HepG2 (cell line): ENCODE measurements around the gene NAGS. TPM values are rescaled to one million over a fixed set of nuclear protein-coding genes. Genes with fewer than 3 reads are reported as not detected.
A peak's percentile ranks its signal among the peaks of the same experiment; 100 is the strongest.

Experiments used
- AHR ChIP-seq: IDR thresholded peaks from 2 replicates; pipeline ENCODE4 v1.6.1; 2018; ENCODE audit warnings: missing genetic modification reagents, missing compliant biosample characterization
- ATF7-NPFF ChIP-seq: sonication (generic); formaldehyde crosslinking; IDR thresholded peaks from 2 replicates; pipeline ENCODE4 v1.8.1; 2023; ENCODE audit warnings: mild to moderate bottlenecking, low read depth, missing genetic modification reagents, moderate library complexity
- CREB1 ChIP-seq, 2 experiments: fragments of 450-650 bp in 1 of 2; IDR thresholded peaks; 2 replicates each; pipeline ENCODE4 v1.6.1; 2016 to 2017; ENCODE audit warnings: control low read depth in 1 of 2, mild to moderate bottlenecking in 1 of 2, missing compliant biosample characterization in 1 of 2, missing genetic modification characterization in 1 of 2
- FIP1L1 ChIP-seq: fragments of 200-400 bp; formaldehyde crosslinking; IDR thresholded peaks from 2 replicates; pipeline ENCODE4 v1.6.1; 2018; ENCODE audit warnings: low read depth, mild to moderate bottlenecking, low read length, moderate library complexity, borderline replicate concordance; ENCODE audit not compliant: insufficient read depth
- FOXK1 ChIP-seq: sonication (generic); formaldehyde crosslinking; IDR thresholded peaks from 2 replicates; pipeline ENCODE4 v1.4.0; 2020; ENCODE audit warnings: low read depth, missing genetic modification reagents, borderline replicate concordance
- HBP1 ChIP-seq: IDR thresholded peaks from 2 replicates; pipeline ENCODE4 v1.6.1; 2016; ENCODE audit warnings: low read depth, control low read depth
- NFATC3 ChIP-seq: sonication (generic); formaldehyde crosslinking; IDR thresholded peaks from 2 replicates; pipeline ENCODE4 v1.5.1; 2020; ENCODE audit warnings: mild to moderate bottlenecking, missing genetic modification reagents
- NFKB2 ChIP-seq: sonication (generic); formaldehyde crosslinking; IDR thresholded peaks from 2 replicates; pipeline ENCODE4 v1.4.0; 2020; ENCODE audit warnings: missing genetic modification reagents, borderline replicate concordance
- NFRKB ChIP-seq: fragments of 450-650 bp; IDR thresholded peaks from 2 replicates; pipeline ENCODE4 v1.6.1; 2017
- NRL ChIP-seq: sonication (generic); formaldehyde crosslinking; IDR thresholded peaks from 2 replicates; pipeline ENCODE4 v1.5.0; 2020; ENCODE audit warnings: missing genetic modification reagents, mild to moderate bottlenecking, moderate library complexity, borderline replicate concordance
- RARG ChIP-seq: sonication (generic); formaldehyde crosslinking; IDR thresholded peaks from 2 replicates; pipeline ENCODE4 v1.4.0; 2020; ENCODE audit warnings: low read depth, mild to moderate bottlenecking, missing genetic modification reagents
- SMARCC2 ChIP-seq: fragments of 450-650 bp; IDR thresholded peaks from 2 replicates; pipeline ENCODE4 v1.6.1; 2017; ENCODE audit warnings: antibody characterized with exemption, mild to moderate bottlenecking
- SRSF9 ChIP-seq: fragments of 200-400 bp; formaldehyde crosslinking; IDR thresholded peaks from 2 replicates; pipeline ENCODE4 v1.6.1; 2018; ENCODE audit warnings: borderline replicate concordance, mild to moderate bottlenecking, low read depth, low read length; ENCODE audit not compliant: insufficient read depth, poor library complexity, severe bottlenecking
- TCF7L2 ChIP-seq: IDR thresholded peaks from 2 replicates; pipeline ENCODE4 v1.6.1; 2011; ENCODE audit warnings: mild to moderate bottlenecking, low read depth, low read length, moderate library complexity
- XRCC5 ChIP-seq: fragments of 200-400 bp; formaldehyde crosslinking; optimal IDR thresholded peaks from 2 replicates; pipeline ENCODE3; 2017; ENCODE audit warnings: mild to moderate bottlenecking, low read length
- ZFYVE20 ChIP-seq: sonication (generic); formaldehyde crosslinking; IDR thresholded peaks from 2 replicates; pipeline ENCODE4 v1.8.0; 2023; ENCODE audit warnings: low read depth, mild to moderate bottlenecking, moderate library complexity, missing genetic modification reagents, borderline replicate concordance
- ZNF383 ChIP-seq: sonication (generic); formaldehyde crosslinking; IDR thresholded peaks from 2 replicates; pipeline ENCODE4 v1.4.0; 2020; ENCODE audit warnings: missing genetic modification reagents, mild to moderate bottlenecking, borderline replicate concordance
- ZNF597 ChIP-seq: sonication (generic); formaldehyde crosslinking; IDR thresholded peaks from 2 replicates; pipeline ENCODE4 v1.5.0; 2020; ENCODE audit warnings: missing genetic modification reagents
- ZNF652 ChIP-seq: IDR thresholded peaks from 2 replicates; pipeline ENCODE4 v1.6.1; 2016; ENCODE audit warnings: low read depth, borderline replicate concordance
- ZNF773 ChIP-seq: sonication (generic); formaldehyde crosslinking; IDR thresholded peaks from 2 replicates; pipeline ENCODE4 v1.4.0; 2020; ENCODE audit warnings: missing genetic modification reagents, borderline replicate concordance
- ZNF841 ChIP-seq: sonication (generic); formaldehyde crosslinking; IDR thresholded peaks from 2 replicates; pipeline ENCODE4 v1.8.1; 2023; ENCODE audit warnings: missing genetic modification reagents, borderline replicate concordance
- polyA plus RNA-seq, 8 experiments: library from polyadenylated mRNA; depleted of rRNA in 3 of 8; stranded (reverse) in 7 of 8; unstranded in 1 of 8; fragments of >200 nt; fragmentation: Illumina TruSeq in 4 of 8; extraction: Trizol in 4 of 8; gene quantifications; 2 replicates each; pipeline versions ENCODE4 v1.2.1 to v1.2.3, GENCODE V29; 2011 to 2016; ENCODE audit warnings: low read depth in 4 of 8, missing spikeins in 1 of 8, mixed read lengths in 1 of 8; ENCODE audit not compliant: insufficient read depth in 1 of 8
- total RNA-seq, 5 experiments: library from RNA; depleted of rRNA; stranded (reverse); fragments of >200 nt; fragmentation: Illumina TruSeq; extraction: Trizol; gene quantifications; 2 replicates each; pipeline ENCODE4 v1.2.3, GENCODE V29; 2016; ENCODE audit warnings: low read depth in 1 of 5
- TF ChIP-seq, protein P1 (sequence below): IDR thresholded peaks from 2 replicates; pipeline ENCODE4 v1.6.1; 2012; ENCODE audit warnings: low read depth, low read length, improper control_type of control experiment
- TF ChIP-seq, protein P2 (sequence below): sonication (generic); formaldehyde crosslinking; IDR thresholded peaks from 2 replicates; pipeline ENCODE4 v1.9.0; 2022; ENCODE audit warnings: missing genetic modification reagents, mild to moderate bottlenecking, borderline replicate concordance

The NAGS gene
- total and polyA plus RNA-seq, 2 of the 13 experiments (the other 11 are each of a cell fraction or from before 2014, with no cell fraction given): 4.3 to 5.1 TPM

DNA sequence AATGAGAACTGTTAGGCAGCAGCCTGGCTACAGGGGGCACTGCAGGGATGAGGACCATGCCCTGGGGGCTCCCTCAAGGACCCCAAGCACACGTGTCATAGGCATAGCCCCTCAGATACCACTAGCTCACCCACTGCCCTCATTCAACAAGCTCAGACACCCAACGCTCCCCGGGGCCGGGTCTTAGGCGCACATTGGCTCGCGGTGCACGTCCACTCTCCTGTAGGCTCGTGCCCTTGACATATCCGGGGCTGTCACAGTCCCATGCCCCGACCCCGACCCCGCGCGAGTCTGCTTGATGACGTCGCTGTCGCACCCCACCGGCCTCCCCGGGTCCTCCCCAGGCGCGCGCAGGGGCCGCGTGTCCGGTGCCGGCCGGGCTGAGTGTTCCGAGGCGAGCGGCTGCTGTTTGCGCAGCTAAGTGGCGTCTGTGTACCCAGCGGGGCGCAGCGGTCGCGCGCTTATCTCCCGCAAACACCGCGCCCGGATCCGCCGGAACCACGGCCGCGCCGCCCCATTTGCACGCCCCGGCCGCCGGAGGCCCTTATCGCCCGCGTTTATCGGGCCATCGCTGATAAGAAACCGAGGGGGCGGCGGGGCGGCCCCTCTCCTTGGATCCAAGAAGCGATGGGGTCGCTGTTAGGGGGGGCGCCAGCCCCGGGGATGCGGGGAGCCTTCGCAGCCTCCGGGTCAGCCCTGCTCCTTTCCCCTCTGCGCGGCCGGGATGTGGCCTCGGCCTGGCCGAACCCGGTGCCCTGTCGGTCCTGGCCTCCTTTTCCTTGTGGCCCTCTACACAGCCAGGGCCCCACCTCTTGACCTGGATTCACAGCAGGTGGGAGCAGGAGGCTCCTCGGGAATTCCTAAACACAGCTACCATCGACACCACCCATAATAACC lies 20.7 kb upstream of the NAGS start (continued):
- TF ChIP-seq FIP1L1: no peak
- TF ChIP-seq NFATC3 (CRISPR knock-in tag): no peak
- peak; percentile 75 for TF ChIP-seq NRL (CRISPR knock-in tag)
- peak; percentile 79 for TF ChIP-seq XRCC5
- no peak for TF ChIP-seq ZNF597 (CRISPR knock-in tag)
- TF ChIP-seq SRSF9: no peak
- TF ChIP-seq, protein P1, sequence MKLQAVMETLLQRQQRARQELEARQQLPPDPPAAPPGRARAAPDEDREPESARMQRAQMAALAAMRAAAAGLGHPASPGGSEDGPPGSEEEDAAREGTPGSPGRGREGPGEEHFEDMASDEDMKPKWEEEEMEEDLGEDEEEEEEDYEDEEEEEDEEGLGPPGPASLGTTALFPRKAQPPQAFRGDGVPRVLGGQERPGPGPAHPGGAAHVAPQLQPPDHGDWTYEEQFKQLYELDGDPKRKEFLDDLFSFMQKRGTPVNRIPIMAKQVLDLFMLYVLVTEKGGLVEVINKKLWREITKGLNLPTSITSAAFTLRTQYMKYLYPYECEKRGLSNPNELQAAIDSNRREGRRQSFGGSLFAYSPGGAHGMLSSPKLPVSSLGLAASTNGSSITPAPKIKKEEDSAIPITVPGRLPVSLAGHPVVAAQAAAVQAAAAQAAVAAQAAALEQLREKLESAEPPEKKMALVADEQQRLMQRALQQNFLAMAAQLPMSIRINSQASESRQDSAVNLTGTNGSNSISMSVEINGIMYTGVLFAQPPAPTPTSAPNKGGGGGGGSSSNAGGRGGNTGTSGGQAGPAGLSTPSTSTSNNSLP: no peak; the same call in 1 of the 2 replicates
- TF ChIP-seq AHR (CRISPR knock-in tag): no peak; the same call in 1 of the 2 replicates
- TF ChIP-seq FOXK1 (CRISPR knock-in tag): peak; percentile 79
- TF ChIP-seq ZNF652 (CRISPR knock-in tag): peak; percentile 16; the same call in 1 of the 2 replicates
- TF ChIP-seq NFKB2 (CRISPR knock-in tag): peak; percentile 90; the same call in 1 of the 2 replicates
- TF ChIP-seq, protein P2, sequence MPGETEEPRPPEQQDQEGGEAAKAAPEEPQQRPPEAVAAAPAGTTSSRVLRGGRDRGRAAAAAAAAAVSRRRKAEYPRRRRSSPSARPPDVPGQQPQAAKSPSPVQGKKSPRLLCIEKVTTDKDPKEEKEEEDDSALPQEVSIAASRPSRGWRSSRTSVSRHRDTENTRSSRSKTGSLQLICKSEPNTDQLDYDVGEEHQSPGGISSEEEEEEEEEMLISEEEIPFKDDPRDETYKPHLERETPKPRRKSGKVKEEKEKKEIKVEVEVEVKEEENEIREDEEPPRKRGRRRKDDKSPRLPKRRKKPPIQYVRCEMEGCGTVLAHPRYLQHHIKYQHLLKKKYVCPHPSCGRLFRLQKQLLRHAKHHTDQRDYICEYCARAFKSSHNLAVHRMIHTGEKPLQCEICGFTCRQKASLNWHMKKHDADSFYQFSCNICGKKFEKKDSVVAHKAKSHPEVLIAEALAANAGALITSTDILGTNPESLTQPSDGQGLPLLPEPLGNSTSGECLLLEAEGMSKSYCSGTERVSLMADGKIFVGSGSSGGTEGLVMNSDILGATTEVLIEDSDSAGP: peak; percentile 94; the same call in 1 of the 2 replicates
- TF ChIP-seq NFRKB: no peak
- TF ChIP-seq TCF7L2: no peak
- TF ChIP-seq HBP1 (CRISPR knock-in tag): no peak
- no peak for TF ChIP-seq ZNF841 (CRISPR knock-in tag)
- TF ChIP-seq CREB1 (IDR thresholded peaks at IDR 0.05): peak; percentile 80
- TF ChIP-seq CREB1 (CRISPR knock-in tag; IDR thresholded peaks at IDR 0.05): peak; percentile 80
- no peak for TF ChIP-seq ZFYVE20 (CRISPR knock-in tag)
- no peak for TF ChIP-seq SMARCC2
- peak; percentile 97 for TF ChIP-seq ATF7-NPFF (CRISPR knock-in tag)
- no peak for TF ChIP-seq ZNF383
- TF ChIP-seq ZNF773 (CRISPR knock-in tag): 0 out of 2 replicates have a peak, but pooled peaks have one; percentile 71
- TF ChIP-seq RARG: no peak
